VCaP (cell line): ENCODE data around the gene FUT3.
A peak's percentile ranks its signal among the peaks of the same experiment; 100 is the strongest.

ENCODE experiments used
- H3K27ac ChIP-seq: fragments of 450-650 bp; 2 replicates; pipeline ENCODE4 v1.5.1; 2017
- CTCF ChIP-seq: fragments of 450-650 bp; conservative IDR thresholded peaks from 2 replicates; pipeline ENCODE4 v1.5.1; 2017; ENCODE audit warnings: mild to moderate bottlenecking, moderate library complexity

The FUT3 gene

GRCh38 chr19:5809053-5809452 lies 42.2 kb downstream of the FUT3 start:
- H3K27ac ChIP-seq = no peak overlapping the region
- no peak for TF ChIP-seq CTCF

GRCh38 chr19:5808120-5808816 lies 43.0 kb downstream of the FUT3 start:
- no peak for TF ChIP-seq CTCF
- H3K27ac ChIP-seq = no peak overlapping the region

- TF ChIP-seq CTCF = no peak
- H3K27ac ChIP-seq = no peak overlapping the region
Observed at GRCh38 chr19:5806905-5807304, 44.3 kb downstream of the FUT3 start.

GRCh38 chr19:5806133-5806489 lies 45.1 kb downstream of the FUT3 start:
- peak; percentile 43 for TF ChIP-seq CTCF
- no peak overlapping the region for H3K27ac ChIP-seq

GRCh38 chr19:5805462-5806132 lies 45.7 kb downstream of the FUT3 start:
- H3K27ac ChIP-seq = peak overlapping the region; percentile 5; the same call in 1 of the 2 replicates
- TF ChIP-seq CTCF = peak; percentile 83

- H3K27ac ChIP-seq = peak within 1 kb of the TSS; percentile 5; the same call in 1 of the 2 replicates
- TF ChIP-seq CTCF = no peak
Observed at GRCh38 chr19:5804516-5805461, 46.5 kb downstream of the FUT3 start, which contains the start of gene NRTN. TSS of gene NRTN (plus strand) at chr19:5805067. CDS start at chr19:5824166, 19,099 bp downstream.
